Stomach smooth muscle (tissue), 2 donors: Measurements from ENCODE around the gene CCDC124.
"Not testable (repeated sequence)": the region's sequence is repeated elsewhere in the genome, so short reads cannot be mapped to it uniquely, and the experiment has no call there.

ENCODE experiments used
- H3K27ac ChIP-seq: one replicate; pipeline ENCODE4 v1.7.0; 2013; ENCODE audit warnings: mild to moderate bottlenecking, low read length, inconsistent platforms
- H3K27me3 ChIP-seq, 2 donors: one replicate each; pipeline ENCODE4 v1.7.0; 2013; ENCODE audit warnings: low read length in 2 of 2; ENCODE audit not compliant: insufficient read depth in 2 of 2, control insufficient read depth in 1 of 2
- H3K36me3 ChIP-seq, 2 donors: one replicate each; pipeline ENCODE4 v1.7.0; 2013; ENCODE audit warnings: low read length in 2 of 2; ENCODE audit not compliant: control insufficient read depth in 2 of 2, insufficient read depth in 2 of 2
- H3K4me1 ChIP-seq: one replicate; pipeline ENCODE4 v1.7.0; 2013; ENCODE audit warnings: low read length; ENCODE audit not compliant: control insufficient read depth, insufficient read depth
- H3K4me3 ChIP-seq, 2 donors: one replicate each; pipeline ENCODE4 v1.7.0; 2013; ENCODE audit warnings: low read length in 2 of 2
- H3K9ac ChIP-seq, 2 donors: one replicate each; pipeline ENCODE4 v1.7.0; 2013; ENCODE audit warnings: low read length in 2 of 2, mild to moderate bottlenecking in 1 of 2
- H3K9me3 ChIP-seq, 2 donors: one replicate each; pipeline ENCODE4 v1.7.0; 2013; ENCODE audit warnings: low read length in 2 of 2; ENCODE audit not compliant: control insufficient read depth in 2 of 2
- donor health status: healthy.
- donor health status: Pancreatic carcinoma.

CCDC124 gene

GRCh38 chr19:17972230-17972629, 39.4 kb downstream of the CCDC124 start:
- Histone ChIP-seq H3K27me3 (peaks cover 7 to 8% of the 10 kb centered on the region in 2 donors), H3K9ac (no peak overlapping the region), H3K9me3 (no peaks in the 10 kb centered on the region), H3K27ac (no peak overlapping the region), H3K4me1 (peaks cover 5% of the 10 kb centered on the region), H3K4me3 (no peak overlapping the region), H3K36me3 (no peaks in the 10 kb centered on the region)

GRCh38 chr19:17973759-17974158, 40.9 kb downstream of the CCDC124 start:
- Histone ChIP-seq H3K4me1 (no peaks in the 10 kb centered on the region), H3K27me3 (peaks cover 2% of the 10 kb centered on the region in 2 donors), H3K36me3 (no peaks in the 10 kb centered on the region), H3K4me3 (no peak overlapping the region), H3K9ac (no peak overlapping the region), H3K9me3 (no peaks in the 10 kb centered on the region), H3K27ac (no peak overlapping the region)

GRCh38 chr19:17974551-17974950, 41.7 kb downstream of the CCDC124 start:
- H3K36me3 ChIP-seq = no peaks in the 10 kb centered on the region
- H3K9ac ChIP-seq = no peak overlapping the region
- no peak overlapping the region for H3K4me3 ChIP-seq
- peaks cover 0 to 2% of the 10 kb centered on the region in 2 donors for H3K27me3 ChIP-seq
- no peaks in the 10 kb centered on the region for H3K9me3 ChIP-seq
- H3K27ac ChIP-seq = no peak overlapping the region
- H3K4me1 ChIP-seq = no peaks in the 10 kb centered on the region

GRCh38 chr19:17975032-17975431, 42.2 kb downstream of the CCDC124 start:
- Histone ChIP-seq H3K27me3 (no peaks in the 10 kb centered on the region), H3K9ac (no peak overlapping the region), H3K4me3 (no peak overlapping the region), H3K27ac (no peak overlapping the region), H3K9me3 (no peaks in the 10 kb centered on the region), H3K4me1 (no peaks in the 10 kb centered on the region), H3K36me3 (no peaks in the 10 kb centered on the region)

- Histone ChIP-seq H3K36me3 (no peaks in the 10 kb centered on the region), H3K4me3 (no peak overlapping the region), H3K27ac (no peak overlapping the region), H3K9me3 (no peaks in the 10 kb centered on the region), H3K27me3 (no peaks in the 10 kb centered on the region), H3K4me1 (no peaks in the 10 kb centered on the region), H3K9ac (no peak overlapping the region)
These were observed 44.2 kb downstream of the CCDC124 start for GRCh38 chr19:17977021-17977420.

GRCh38 chr19:17977488-17977887, 44.7 kb downstream of the CCDC124 start:
- no peak overlapping the region for H3K9ac ChIP-seq

GRCh38 chr19:17981611-17982010, 48.8 kb downstream of the CCDC124 start:
- Histone ChIP-seq H3K4me3 (no peak overlapping the region), H3K27ac (no peak overlapping the region), H3K36me3 (no peaks in the 10 kb centered on the region), H3K9ac (no peak overlapping the region), H3K9me3 (no peaks in the 10 kb centered on the region), H3K4me1 (no peaks in the 10 kb centered on the region), H3K27me3 (peaks cover 0 to 3% of the 10 kb centered on the region in 2 donors)

More at GRCh38 chr19:17977488-17977887, 44.7 kb downstream of the CCDC124 start:
- H3K36me3 ChIP-seq = no peaks in the 10 kb centered on the region
- H3K4me3 ChIP-seq = no peak overlapping the region
- peaks cover 0 to 2% of the 10 kb centered on the region in 2 donors for H3K27me3 ChIP-seq
- no peak overlapping the region for H3K27ac ChIP-seq
- H3K4me1 ChIP-seq = no peaks in the 10 kb centered on the region
- no peaks in the 10 kb centered on the region for H3K9me3 ChIP-seq

- no peaks in the 10 kb centered on the region for H3K4me1 ChIP-seq
- H3K27ac ChIP-seq = no peak overlapping the region
- H3K27me3 ChIP-seq = peaks cover 0 to 3% of the 10 kb centered on the region in 2 donors
- no peaks in the 10 kb centered on the region for H3K36me3 ChIP-seq
- no peaks in the 10 kb centered on the region for H3K9me3 ChIP-seq
- H3K4me3 ChIP-seq = no peak overlapping the region
- no peak overlapping the region for H3K9ac ChIP-seq
These were observed 49.6 kb downstream of the CCDC124 start for GRCh38 chr19:17982430-17982829.

GRCh38 chr19:17985037-17985818, 52.4 kb downstream of the CCDC124 start:
- no peaks in the 10 kb centered on the region for H3K9me3 ChIP-seq
- H3K4me3 ChIP-seq = no peak overlapping the region
- peaks cover 0 to 3% of the 10 kb centered on the region in 2 donors for H3K27me3 ChIP-seq
- no peaks in the 10 kb centered on the region for H3K36me3 ChIP-seq
- H3K27ac ChIP-seq = no peak overlapping the region
- no peaks in the 10 kb centered on the region for H3K4me1 ChIP-seq
- no peak overlapping the region for H3K9ac ChIP-seq

GRCh38 chr19:17986569-17986968, 53.8 kb downstream of the CCDC124 start:
- not testable (repeated sequence) for H3K4me3 ChIP-seq, H3K36me3 ChIP-seq

GRCh38 chr19:17988161-17988560, 55.3 kb downstream of the CCDC124 start:
- no peaks in the 10 kb centered on the region for H3K27me3 ChIP-seq
- no peaks in the 10 kb centered on the region for H3K9me3 ChIP-seq
- no peak overlapping the region for H3K4me3 ChIP-seq
- no peak overlapping the region for H3K9ac ChIP-seq
- H3K36me3 ChIP-seq = no peaks in the 10 kb centered on the region
- no peak overlapping the region for H3K27ac ChIP-seq
- no peaks in the 10 kb centered on the region for H3K4me1 ChIP-seq

More at GRCh38 chr19:17986569-17986968, 53.8 kb downstream of the CCDC124 start:
- H3K27me3 ChIP-seq, H3K9ac ChIP-seq, H3K4me1 ChIP-seq, H3K9me3 ChIP-seq, H3K27ac ChIP-seq: not testable (repeated sequence)
